ENCODE results near the gene PTTG1IP. TPM values are rescaled to one million over a fixed set of nuclear protein-coding genes. Genes with fewer than 3 reads are reported as not detected.

The PTTG1IP gene
- total and polyA plus RNA-seq, 2 of the 13 experiments (the other 11 are each of a cell fraction or from before 2014, with no cell fraction given), result 161 to 700 TPM

DNA sequence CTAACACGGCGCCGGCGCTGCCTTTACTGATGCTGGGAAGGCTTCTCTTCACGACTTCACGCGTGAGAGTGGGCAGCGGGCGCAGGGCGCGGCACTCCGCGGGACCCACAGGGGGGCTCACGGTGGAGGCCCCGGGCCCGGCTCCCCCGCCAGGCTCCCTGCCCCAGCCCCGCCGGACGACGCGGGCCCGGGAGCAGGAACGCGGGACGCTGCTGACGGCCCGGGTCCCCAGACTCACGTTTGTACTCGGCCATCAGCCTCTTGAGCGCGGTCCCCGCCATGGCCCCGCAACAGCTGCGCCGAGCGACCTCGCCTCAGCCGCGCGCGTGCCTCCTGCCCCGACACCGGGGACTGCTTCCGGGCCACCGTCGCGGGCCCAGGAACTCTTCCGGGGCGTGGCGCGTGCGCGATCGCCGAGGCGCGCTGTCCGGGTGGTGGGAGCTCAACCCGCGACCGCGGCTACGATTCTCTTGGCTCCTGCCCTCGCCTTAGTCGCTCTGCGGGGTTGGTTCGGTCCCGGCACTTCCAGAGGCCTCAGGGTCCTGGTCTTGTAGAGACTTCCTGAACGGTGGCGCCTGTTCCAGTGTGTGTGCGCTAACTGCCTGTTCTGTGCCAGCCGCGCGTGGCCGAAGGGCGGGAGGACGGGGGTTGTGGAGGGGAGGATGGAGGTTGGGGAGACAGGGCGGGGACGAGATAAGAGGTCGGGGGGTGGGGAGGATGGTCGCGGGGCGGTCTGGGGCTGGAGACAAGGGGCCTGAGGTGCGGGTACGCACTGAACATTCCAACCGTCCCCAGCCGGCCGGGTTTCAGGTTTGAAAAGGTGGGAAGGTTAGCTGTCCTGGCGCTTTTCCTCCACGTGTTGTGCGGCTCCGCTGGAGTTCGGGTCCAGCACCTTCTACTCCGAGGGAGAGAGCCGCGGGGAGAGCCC, 71.8 kb downstream of the PTTG1IP start, which contains the start of gene UBE2G2 (continued):
- TF ChIP-seq ZNF770 (CRISPR knock-in tag; IDR thresholded peaks at IDR 0.05) (peak; percentile 74), RXRB (CRISPR knock-in tag; IDR thresholded peaks at IDR 0.05; ENCODE audit: borderline replicate concordance) (no peak), SMYD3 (CRISPR knock-in tag; IDR thresholded peaks at IDR 0.05) (no peak), MTF2 (CRISPR knock-in tag; IDR thresholded peaks at IDR 0.05; ENCODE audit: borderline replicate concordance) (no peak), CREM (IDR thresholded peaks at IDR 0.05) (no peak), CREM (CRISPR knock-in tag; IDR thresholded peaks at IDR 0.05) (no peak), EEA1 (CRISPR knock-in tag; IDR thresholded peaks at IDR 0.05; ENCODE audit: borderline replicate concordance) (peak; percentile 51; the same call in 1 of the 2 replicates), MZF1 (CRISPR knock-in tag; IDR thresholded peaks at IDR 0.05; ENCODE audit: borderline replicate concordance) (no peak), TCF7L2 (IDR thresholded peaks at IDR 0.05; ENCODE audit: low read depth, low read length) (no peak), XBP1 (CRISPR knock-in tag; IDR thresholded peaks at IDR 0.05) (no peak), TAF1 (CRISPR knock-in tag; IDR thresholded peaks at IDR 0.05) (peak; percentile 82), CERS6 (CRISPR knock-in tag; IDR thresholded peaks at IDR 0.05) (no peak), ARNT (IDR thresholded peaks at IDR 0.05) (no peak), ZNF329 (CRISPR knock-in tag; IDR thresholded peaks at IDR 0.05; ENCODE audit: low read depth) (no peak), KDM4B (CRISPR knock-in tag; IDR thresholded peaks at IDR 0.05) (0 out of 2 replicates have a peak, but pooled peaks have one; percentile 47), ZNF256 (CRISPR knock-in tag; conservative IDR thresholded peaks at IDR 0.05) (no peak)
- TF ChIP-seq, protein P1, sequence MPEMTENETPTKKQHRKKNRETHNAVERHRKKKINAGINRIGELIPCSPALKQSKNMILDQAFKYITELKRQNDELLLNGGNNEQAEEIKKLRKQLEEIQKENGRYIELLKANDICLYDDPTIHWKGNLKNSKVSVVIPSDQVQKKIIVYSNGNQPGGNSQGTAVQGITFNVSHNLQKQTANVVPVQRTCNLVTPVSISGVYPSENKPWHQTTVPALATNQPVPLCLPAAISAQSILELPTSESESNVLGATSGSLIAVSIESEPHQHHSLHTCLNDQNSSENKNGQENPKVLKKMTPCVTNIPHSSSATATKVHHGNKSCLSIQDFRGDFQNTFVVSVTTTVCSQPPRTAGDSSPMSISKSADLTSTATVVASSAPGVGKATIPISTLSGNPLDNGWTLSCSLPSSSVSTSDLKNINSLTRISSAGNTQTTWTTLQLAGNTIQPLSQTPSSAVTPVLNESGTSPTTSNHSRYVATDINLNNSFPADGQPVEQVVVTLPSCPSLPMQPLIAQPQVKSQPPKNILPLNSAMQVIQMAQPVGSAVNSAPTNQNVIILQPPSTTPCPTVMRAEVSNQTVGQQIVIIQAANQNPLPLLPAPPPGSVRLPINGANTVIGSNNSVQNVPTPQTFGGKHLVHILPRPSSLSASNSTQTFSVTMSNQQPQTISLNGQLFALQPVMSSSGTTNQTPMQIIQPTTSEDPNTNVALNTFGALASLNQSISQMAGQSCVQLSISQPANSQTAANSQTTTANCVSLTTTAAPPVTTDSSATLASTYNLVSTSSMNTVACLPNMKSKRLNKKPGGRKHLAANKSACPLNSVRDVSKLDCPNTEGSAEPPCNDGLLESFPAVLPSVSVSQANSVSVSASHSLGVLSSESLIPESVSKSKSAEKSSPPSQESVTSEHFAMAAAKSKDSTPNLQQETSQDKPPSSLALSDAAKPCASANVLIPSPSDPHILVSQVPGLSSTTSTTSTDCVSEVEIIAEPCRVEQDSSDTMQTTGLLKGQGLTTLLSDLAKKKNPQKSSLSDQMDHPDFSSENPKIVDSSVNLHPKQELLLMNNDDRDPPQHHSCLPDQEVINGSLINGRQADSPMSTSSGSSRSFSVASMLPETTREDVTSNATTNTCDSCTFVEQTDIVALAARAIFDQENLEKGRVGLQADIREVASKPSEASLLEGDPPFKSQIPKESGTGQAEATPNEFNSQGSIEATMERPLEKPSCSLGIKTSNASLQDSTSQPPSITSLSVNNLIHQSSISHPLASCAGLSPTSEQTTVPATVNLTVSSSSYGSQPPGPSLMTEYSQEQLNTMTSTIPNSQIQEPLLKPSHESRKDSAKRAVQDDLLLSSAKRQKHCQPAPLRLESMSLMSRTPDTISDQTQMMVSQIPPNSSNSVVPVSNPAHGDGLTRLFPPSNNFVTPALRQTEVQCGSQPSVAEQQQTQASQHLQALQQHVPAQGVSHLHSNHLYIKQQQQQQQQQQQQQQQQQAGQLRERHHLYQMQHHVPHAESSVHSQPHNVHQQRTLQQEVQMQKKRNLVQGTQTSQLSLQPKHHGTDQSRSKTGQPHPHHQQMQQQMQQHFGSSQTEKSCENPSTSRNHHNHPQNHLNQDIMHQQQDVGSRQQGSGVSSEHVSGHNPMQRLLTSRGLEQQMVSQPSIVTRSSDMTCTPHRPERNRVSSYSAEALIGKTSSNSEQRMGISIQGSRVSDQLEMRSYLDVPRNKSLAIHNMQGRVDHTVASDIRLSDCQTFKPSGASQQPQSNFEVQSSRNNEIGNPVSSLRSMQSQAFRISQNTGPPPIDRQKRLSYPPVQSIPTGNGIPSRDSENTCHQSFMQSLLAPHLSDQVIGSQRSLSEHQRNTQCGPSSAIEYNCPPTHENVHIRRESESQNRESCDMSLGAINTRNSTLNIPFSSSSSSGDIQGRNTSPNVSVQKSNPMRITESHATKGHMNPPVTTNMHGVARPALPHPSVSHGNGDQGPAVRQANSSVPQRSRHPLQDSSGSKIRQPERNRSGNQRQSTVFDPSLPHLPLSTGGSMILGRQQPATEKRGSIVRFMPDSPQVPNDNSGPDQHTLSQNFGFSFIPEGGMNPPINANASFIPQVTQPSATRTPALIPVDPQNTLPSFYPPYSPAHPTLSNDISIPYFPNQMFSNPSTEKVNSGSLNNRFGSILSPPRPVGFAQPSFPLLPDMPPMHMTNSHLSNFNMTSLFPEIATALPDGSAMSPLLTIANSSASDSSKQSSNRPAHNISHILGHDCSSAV (CRISPR knock-in tag; IDR thresholded peaks at IDR 0.05; ENCODE audit: borderline replicate concordance), result 0 out of 2 replicates have a peak, but pooled peaks have one; percentile 73
- TF ChIP-seq, protein P2, sequence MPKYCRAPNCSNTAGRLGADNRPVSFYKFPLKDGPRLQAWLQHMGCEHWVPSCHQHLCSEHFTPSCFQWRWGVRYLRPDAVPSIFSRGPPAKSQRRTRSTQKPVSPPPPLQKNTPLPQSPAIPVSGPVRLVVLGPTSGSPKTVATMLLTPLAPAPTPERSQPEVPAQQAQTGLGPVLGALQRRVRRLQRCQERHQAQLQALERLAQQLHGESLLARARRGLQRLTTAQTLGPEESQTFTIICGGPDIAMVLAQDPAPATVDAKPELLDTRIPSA (CRISPR knock-in tag; IDR thresholded peaks at IDR 0.05; ENCODE audit: borderline replicate concordance), result 0 out of 2 replicates have a peak, but pooled peaks have one; percentile 32

Measured in HepG2 (cell line).